Kidney (tissue), 14 donors: ENCODE results near the gene CHST3. TPM values are rescaled to one million over a fixed set of nuclear protein-coding genes. Genes with fewer than 3 reads are reported as not detected.
A peak's percentile ranks its signal among the peaks of the same experiment; 100 is the strongest.

Source experiments
- DNase-seq, 5 donors: peaks; one replicate each; pipeline ENCODE4 v3.0.0-alpha.2; 2013 to 2020
- FAIRE-seq: peaks from 2 replicates; lab custom pipeline; 2012; peaks lifted over from hg19 to GRCh38; lab: Jason Lieb, UNC
- H3K27ac ChIP-seq, 2 donors: one replicate each; pipeline ENCODE4 v1.7.0; 2013; ENCODE audit warnings: low read depth in 2 of 2, low read length in 2 of 2, inconsistent platforms in 1 of 2
- H3K27me3 ChIP-seq: one replicate; pipeline ENCODE4 v1.7.1; 2013; ENCODE audit warnings: low read length, inconsistent platforms; ENCODE audit not compliant: control insufficient read depth, insufficient read depth
- H3K36me3 ChIP-seq, 3 donors: one replicate each; pipeline versions ENCODE4 v1.7.0 to v1.7.1; 2013; ENCODE audit warnings: low read length in 3 of 3, control low read depth in 1 of 3, inconsistent platforms in 1 of 3; ENCODE audit not compliant: insufficient read depth in 3 of 3, control insufficient read depth in 2 of 3
- H3K4me1 ChIP-seq, 3 donors: one replicate each; pipeline versions ENCODE4 v1.7.0 to v1.7.1; 2013; ENCODE audit warnings: low read length in 3 of 3, inconsistent platforms in 1 of 3, low read depth in 1 of 3; ENCODE audit not compliant: control insufficient read depth in 2 of 3, insufficient read depth in 2 of 3
- H3K4me3 ChIP-seq, 3 donors: one replicate each; pipeline versions ENCODE4 v1.7.0 to v1.8.1; 2013; ENCODE audit warnings: low read length in 3 of 3, control low read depth in 1 of 3, inconsistent platforms in 1 of 3
- H3K9ac ChIP-seq, 3 donors: one replicate each; pipeline versions ENCODE4 v1.7.0 to v1.7.1; 2013; ENCODE audit warnings: low read length in 3 of 3, control low read depth in 1 of 3, inconsistent platforms in 1 of 3
- H3K9me3 ChIP-seq, 3 donors: one replicate each; pipeline versions ENCODE4 v1.7.0 to v1.7.1; 2013; ENCODE audit warnings: low read length in 3 of 3, control low read depth in 1 of 3, inconsistent platforms in 1 of 3; ENCODE audit not compliant: control insufficient read depth in 2 of 3, insufficient read depth in 1 of 3
- intact Hi-C: fragments of 100-400 bp; cut with DNase I; formaldehyde crosslinking; loops from one replicate; pipeline ENCODE4 v1.11.1; 2022
- polyA plus RNA-seq: library from polyadenylated mRNA; stranded (reverse); fragments of 350-450 nt; fragmentation: Illumina TruSeq; extraction: RNeasy Lipid Tissue Mini Kit (QIAGEN cat#74804); gene quantifications from one replicate; pipeline ENCODE4 v1.2.3, GENCODE V29; 2014; ENCODE audit warnings: low read depth, low replicate concordance; ENCODE audit not compliant: insufficient read depth
- total RNA-seq: library from RNA; stranded (reverse); fragmentation: NEBNext Ultra II Directional; extraction: Animal tissue kit (Norgen Biotek cat#: 25700); gene quantifications from one replicate; pipeline ENCODE4 v1.2.1, GENCODE V29; 2021
- TF ChIP-seq, protein P1 (sequence below): IDR thresholded peaks from 3 replicates; pipeline ENCODE4 v1.5.1; 2012; ENCODE audit warnings: mild to moderate bottlenecking, moderate library complexity, borderline replicate concordance; ENCODE audit not compliant: insufficient read depth; ENCODE audit errors: extremely low read depth
- donor health status: control.
- donor health status: control.
- donor health status: control.
- donor health status: control.
- donor health status: control.
- donor health status: DM: yes; HTN: yes; CAD: no.
- donor health status: Normal renal cell carcinoma (clear cell type).

CHST3 gene
- total and polyA plus RNA-seq, 2 donors from 2014 or later, result 9.1 to 31.5 TPM

DNA sequence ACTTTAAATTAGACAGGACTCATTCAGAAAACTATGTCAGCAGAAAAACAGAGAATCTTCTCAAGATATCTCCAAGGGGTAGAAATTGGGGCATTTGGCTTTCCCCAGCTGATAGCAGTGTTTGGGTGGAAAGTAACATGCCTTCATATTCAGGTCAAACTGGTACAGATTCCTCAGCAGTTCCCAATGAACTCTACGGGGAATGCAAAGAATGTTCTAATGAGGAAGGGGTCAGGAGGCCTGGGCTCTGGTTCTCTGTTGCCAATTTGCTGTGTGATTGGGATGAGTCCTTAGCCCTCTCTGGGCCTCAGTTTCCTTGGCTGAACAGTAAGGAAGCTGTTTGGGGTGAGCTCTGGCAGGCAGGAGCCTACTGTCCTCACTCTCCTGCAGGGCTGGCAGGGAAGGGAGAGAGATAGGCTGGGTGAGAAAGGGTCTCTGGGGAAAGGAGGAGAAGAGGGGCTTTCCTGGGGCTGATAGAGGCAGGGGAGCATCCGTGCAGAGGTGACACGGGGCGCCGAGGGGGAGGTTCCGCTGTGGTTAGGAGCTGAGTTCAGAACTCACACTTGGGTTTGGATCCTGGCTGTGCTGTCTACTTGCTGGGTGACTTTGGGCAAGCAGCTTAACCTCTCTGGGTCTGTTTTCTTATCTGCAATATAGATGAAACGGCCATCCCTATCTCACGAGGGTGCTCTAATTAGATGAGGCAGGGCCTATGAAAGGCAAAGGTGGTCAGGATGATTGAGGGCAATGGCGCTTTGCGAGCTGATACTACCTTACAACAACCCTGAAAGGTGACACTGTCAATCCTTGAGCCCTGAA lies 79.0 kb downstream of the CHST3 start:
- H3K4me3 ChIP-seq, result no peak overlapping the region
- no peak overlapping the region for H3K9ac ChIP-seq
- no peaks in the 10 kb centered on the region for H3K36me3 ChIP-seq
- H3K4me1 ChIP-seq, result peaks cover 0 to 12% (median 0%) of the 10 kb centered on the region in 3 donors
- intact Hi-C loops, result loop anchor here (5.0 kb wide), 1 partner anchor 86 kb away; no protein-coding TSS in a partner anchor
- no peak overlapping the region for H3K27ac ChIP-seq
- TF ChIP-seq, protein P1, sequence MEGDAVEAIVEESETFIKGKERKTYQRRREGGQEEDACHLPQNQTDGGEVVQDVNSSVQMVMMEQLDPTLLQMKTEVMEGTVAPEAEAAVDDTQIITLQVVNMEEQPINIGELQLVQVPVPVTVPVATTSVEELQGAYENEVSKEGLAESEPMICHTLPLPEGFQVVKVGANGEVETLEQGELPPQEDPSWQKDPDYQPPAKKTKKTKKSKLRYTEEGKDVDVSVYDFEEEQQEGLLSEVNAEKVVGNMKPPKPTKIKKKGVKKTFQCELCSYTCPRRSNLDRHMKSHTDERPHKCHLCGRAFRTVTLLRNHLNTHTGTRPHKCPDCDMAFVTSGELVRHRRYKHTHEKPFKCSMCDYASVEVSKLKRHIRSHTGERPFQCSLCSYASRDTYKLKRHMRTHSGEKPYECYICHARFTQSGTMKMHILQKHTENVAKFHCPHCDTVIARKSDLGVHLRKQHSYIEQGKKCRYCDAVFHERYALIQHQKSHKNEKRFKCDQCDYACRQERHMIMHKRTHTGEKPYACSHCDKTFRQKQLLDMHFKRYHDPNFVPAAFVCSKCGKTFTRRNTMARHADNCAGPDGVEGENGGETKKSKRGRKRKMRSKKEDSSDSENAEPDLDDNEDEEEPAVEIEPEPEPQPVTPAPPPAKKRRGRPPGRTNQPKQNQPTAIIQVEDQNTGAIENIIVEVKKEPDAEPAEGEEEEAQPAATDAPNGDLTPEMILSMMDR, result no peak
- FAIRE-seq (no peak), DNase-seq (peak in 1 of 5 donors; percentile 46)
- no peaks in the 10 kb centered on the region for H3K9me3 ChIP-seq
- no peaks in the 10 kb centered on the region for H3K27me3 ChIP-seq

DNA sequence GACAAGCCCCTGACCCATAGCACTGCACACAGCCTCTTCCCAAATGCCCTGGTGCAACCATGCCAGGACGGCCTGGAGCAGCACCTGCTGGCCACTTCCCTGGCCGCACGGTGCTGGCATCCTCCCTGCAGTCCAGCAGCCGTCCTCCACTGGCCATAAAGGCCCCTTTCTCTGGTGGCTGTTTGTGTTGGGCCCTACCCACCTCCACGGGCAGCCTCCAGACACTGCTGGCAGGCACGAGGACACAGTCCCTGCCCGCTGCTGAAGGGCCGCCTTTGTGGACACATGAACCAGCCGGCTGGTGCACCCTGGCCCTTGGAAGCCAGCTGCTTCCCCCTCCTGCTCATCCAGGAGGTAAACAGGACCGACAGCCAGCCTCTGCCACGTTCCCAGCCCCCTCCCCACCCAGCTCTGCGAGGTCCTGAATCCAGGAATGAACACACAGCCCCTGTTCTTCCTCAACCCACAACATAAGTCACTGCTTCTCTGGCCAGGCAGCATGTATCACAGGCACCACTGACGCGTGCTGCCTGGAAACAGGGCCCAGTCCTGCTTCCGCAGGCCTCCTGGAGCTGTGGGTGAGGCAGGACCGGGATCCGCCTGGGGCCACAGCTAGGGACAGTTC lies 80.3 kb downstream of the CHST3 start:
- no peak overlapping the region for H3K9ac ChIP-seq
- DNase-seq, result peak in 3 of 5 donors; percentile 36 to 80 (median 49)
- intact Hi-C loops, result loop anchor here (5.0 kb wide), 1 partner anchor 87 kb away; no protein-coding TSS in a partner anchor

DNA sequence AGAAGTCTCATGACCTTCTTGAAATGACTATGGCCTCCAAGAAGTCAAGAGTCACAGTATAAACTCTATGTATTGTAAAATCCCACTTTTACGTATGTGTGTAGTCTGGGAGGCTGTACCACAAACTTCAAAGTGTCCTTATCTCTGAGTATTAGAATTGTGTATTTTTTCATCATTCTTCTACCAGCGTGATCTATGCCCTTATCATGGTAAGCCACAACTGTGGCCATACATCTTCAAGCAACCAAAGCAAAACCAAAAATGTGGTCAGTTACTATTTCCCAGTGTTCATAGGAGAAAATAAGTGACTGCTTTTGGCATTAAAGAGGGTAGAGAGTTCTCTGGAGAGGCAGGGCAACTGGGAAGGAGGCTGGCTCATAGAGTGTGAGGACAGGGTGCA lies 81.4 kb downstream of the CHST3 start:
- intact Hi-C loops, result no loop called here
- H3K36me3 ChIP-seq, result no peaks in the 10 kb centered on the region
- no peak for DNase-seq
- H3K9ac ChIP-seq, result no peak overlapping the region
- H3K27ac ChIP-seq, result no peak overlapping the region
- H3K9me3 ChIP-seq, result no peaks in the 10 kb centered on the region
- peaks cover 0 to 12% (median 0%) of the 10 kb centered on the region in 3 donors for H3K4me1 ChIP-seq
- H3K27me3 ChIP-seq, result no peaks in the 10 kb centered on the region
- no peak for FAIRE-seq
- H3K4me3 ChIP-seq, result no peak overlapping the region
- TF ChIP-seq, protein P1, result no peak

More for the DNA sequence above, 80.3 kb downstream of the CHST3 start:
- Histone ChIP-seq H3K27me3 (no peaks in the 10 kb centered on the region), H3K4me3 (no peak overlapping the region), H3K4me1 (peaks cover 0 to 12% (median 0%) of the 10 kb centered on the region in 3 donors), H3K27ac (no peak overlapping the region), H3K9me3 (no peaks in the 10 kb centered on the region), H3K36me3 (no peaks in the 10 kb centered on the region)
- TF ChIP-seq, protein P1, result peak; percentile 24
- FAIRE-seq, result no peak
